B cell (primary cell): ENCODE measurements around the gene ABHD1. TPM values are rescaled to one million over a fixed set of nuclear protein-coding genes. Genes with fewer than 3 reads are reported as not detected.

Source experiments
- ATAC-seq: fragments of 200-7000 bp; cut with Tn5 transposase; one replicate; pipeline ENCODE4 v1.10.0; 2021; ENCODE audit warnings: low read depth, mild to moderate bottlenecking, moderate number of reproducible peaks, moderate library complexity
- CTCF ChIA-PET: fragments of 350-600 bp; sonication (Branson Sonifier 250); formaldehyde crosslinking; loops from one replicate; lab custom pipeline; 2021; ENCODE audit warnings: antibody characterized with exemption, inconsistent platforms; lab: Charles Lee
- POLR2A ChIA-PET: fragments of 350-600 bp; sonication (Branson Sonifier 250); formaldehyde crosslinking; loops from one replicate; lab custom pipeline; 2021; ENCODE audit warnings: antibody characterized with exemption; lab: Charles Lee
- DNase-seq: peaks from one replicate; pipeline ENCODE4 v3.0.0; 2013
- H2AFZ ChIP-seq: 2 replicates; pipeline ENCODE4 v1.6.1; 2012; ENCODE audit warnings: mild to moderate bottlenecking, low read depth, low read length; ENCODE audit not compliant: insufficient read depth, poor library complexity, severe bottlenecking
- H3K27ac ChIP-seq, 2 donors: 1 replicate in 1 of 2; 2 replicates in 1 of 2; pipeline ENCODE4 v1.5.1; 2012 to 2013; ENCODE audit warnings: low read length in 2 of 2, mild to moderate bottlenecking in 2 of 2, moderate library complexity in 1 of 2
- H3K27me3 ChIP-seq, 4 experiments: fragments of 200-600 bp in 1 of 4; sonication (generic) in 1 of 4; replicated peaks in 1 of 4; 1 replicate in 2 of 4; 2 replicates in 2 of 4; pipeline versions ENCODE4 v1.6.1 to v1.7.0; 2013 to 2016; ENCODE audit warnings: low read length in 3 of 4, mild to moderate bottlenecking in 2 of 4, mixed read lengths in 1 of 4, moderate library complexity in 1 of 4; ENCODE audit not compliant: insufficient read depth in 4 of 4, control insufficient read depth in 3 of 4; ENCODE audit errors: control extremely low read depth in 1 of 4
- H3K36me3 ChIP-seq, 2 experiments: replicated peaks in 1 of 2; 1 replicate in 1 of 2; 2 replicates in 1 of 2; pipeline versions ENCODE4 v1.6.1 to v1.7.1; 2013; ENCODE audit warnings: low read length in 1 of 2; ENCODE audit not compliant: insufficient read depth in 2 of 2, control insufficient read depth in 1 of 2; ENCODE audit errors: control extremely low read depth in 1 of 2, extremely low read depth in 1 of 2
- H3K4me1 ChIP-seq, 2 donors: fragments of 200-600 bp in 1 of 2; sonication (generic) in 1 of 2; 1 replicate in 1 of 2; 2 replicates in 1 of 2; pipeline versions ENCODE4 v1.5.1 to v1.6.1; 2013 to 2017; ENCODE audit warnings: low read length in 2 of 2; ENCODE audit not compliant: control insufficient read depth in 2 of 2, insufficient read depth in 2 of 2
- H3K4me2 ChIP-seq: replicated peaks from 2 replicates; pipeline ENCODE3; 2012; ENCODE audit warnings: mild to moderate bottlenecking, low read depth, low read length; ENCODE audit not compliant: poor library complexity, severe bottlenecking
- H3K4me3 ChIP-seq, 5 experiments: fragments of 200-600 bp in 1 of 5; sonication (generic) in 1 of 5; 1 replicate in 3 of 5; 2 replicates in 2 of 5; pipeline versions ENCODE4 v1.5.1 to v1.7.0; 2011 to 2016; ENCODE audit warnings: low read length in 4 of 5, mild to moderate bottlenecking in 4 of 5, low read depth in 2 of 5, control low read depth in 1 of 5, moderate library complexity in 1 of 5; ENCODE audit not compliant: insufficient read depth in 1 of 5; ENCODE audit errors: control extremely low read depth in 1 of 5, extremely low read depth in 1 of 5
- H3K79me2 ChIP-seq: fragments of 200-600 bp; sonication (generic); one replicate; pipeline ENCODE4 v1.6.0; 2016; ENCODE audit warnings: low read length; ENCODE audit not compliant: control insufficient read depth, insufficient read depth
- H3K9ac ChIP-seq: fragments of 200-600 bp; sonication (generic); 2 replicates; pipeline ENCODE4 v1.6.1; 2017; ENCODE audit warnings: mild to moderate bottlenecking, low read length, moderate library complexity
- H3K9me3 ChIP-seq, 3 donors: one replicate each; pipeline versions ENCODE4 v1.6.1 to v1.7.1; 2013; ENCODE audit warnings: low read length in 2 of 3; ENCODE audit not compliant: control insufficient read depth in 2 of 3, insufficient read depth in 1 of 3; ENCODE audit errors: control extremely low read depth in 1 of 3
- H4K20me1 ChIP-seq: 2 replicates; pipeline ENCODE4 v1.6.0; 2012; ENCODE audit warnings: mild to moderate bottlenecking, low read length; ENCODE audit not compliant: insufficient read depth, control insufficient read depth, poor library complexity, severe bottlenecking
- H3K27ac Mint-ChIP-seq: one replicate; pipeline ENCODE4 v1.8.0; 2021; ENCODE audit warnings: mixed read lengths
- H3K27me3 Mint-ChIP-seq: one replicate; pipeline ENCODE4 v1.8.0; 2021; ENCODE audit warnings: mixed read lengths
- H3K4me1 Mint-ChIP-seq: one replicate; pipeline ENCODE4 v1.8.0; 2021; ENCODE audit warnings: mixed read lengths
- H3K4me3 Mint-ChIP-seq: one replicate; pipeline ENCODE4 v1.8.0; 2021; ENCODE audit warnings: mixed read lengths
- H3K9me3 Mint-ChIP-seq: one replicate; pipeline ENCODE4 v1.8.0; 2022; ENCODE audit warnings: mixed read lengths; ENCODE audit not compliant: insufficient read depth
- CTCF ChIP-seq: fragments of 200-600 bp; IDR thresholded peaks from one replicate; pipeline ENCODE4 v1.8.0; 2022; ENCODE audit warnings: antibody characterized with exemption, mild to moderate bottlenecking
- EZH2 ChIP-seq: IDR thresholded peaks from 2 replicates; pipeline ENCODE4 v1.6.1; 2012; ENCODE audit warnings: borderline replicate concordance, low read depth, mild to moderate bottlenecking, moderate library complexity, low read length; ENCODE audit not compliant: insufficient read depth, poor library complexity, severe bottlenecking
- WGBS: methylation state at CpG from one replicate; pipeline ENCODE4 v1.1.5; 2013; ENCODE audit warnings: missing lambda C conversion rate; ENCODE audit not compliant: insufficient coverage; 5-methylcytosine and 5-hydroxymethylcytosine counted together
- intact Hi-C: fragments of 100-400 bp; cut with micrococcal nuclease; formaldehyde crosslinking; loops from one replicate; pipeline ENCODE4 v1.10.0; 2022
- polyA plus RNA-seq: library from polyadenylated mRNA; depleted of rRNA; stranded (reverse); fragments of >200 nt; gene quantifications from 2 replicates; pipeline ENCODE4 v1.2.3, GENCODE V29; 2012
- total RNA-seq, 2 donors: library from RNA; stranded (reverse); fragments of 120-200 nt in 1 of 2; gene quantifications; 1 replicate in 1 of 2; 2 replicates in 1 of 2; pipeline versions ENCODE4 v1.2.3 to v1.2.4, GENCODE V29; 2013 to 2022

The ABHD1 gene
- total and polyA plus RNA-seq, 2 donors (not counting 1 experiment from before 2014, with no cell fraction given) = 1.5 to 2.7 TPM

- Mint-ChIP-seq H3K4me1 (no peaks in the 10 kb centered on the region), H3K9me3 (no peaks in the 10 kb centered on the region), H3K4me3 (no peak overlapping the region), H3K27ac (no peak overlapping the region), H3K27me3 (peaks cover 7% of the 10 kb centered on the region)
- Histone ChIP-seq H3K27me3 (peaks cover 0 to 7% (median 0%) of the 10 kb centered on the region in 4 experiments), H2AFZ (no peak overlapping the region), H3K4me1 (no peaks in the 10 kb centered on the region), H3K4me3 (no peak overlapping the region), H3K9ac (no peak overlapping the region), H3K4me2 (no peak overlapping the region), H3K36me3 (no peaks in the 10 kb centered on the region), H3K79me2 (no peaks in the 10 kb centered on the region), H3K9me3 (no peaks in the 10 kb centered on the region), H3K27ac (no peak overlapping the region), H4K20me1 (no peaks in the 10 kb centered on the region)
- ChIA-PET CTCF (no interaction called here), POLR2A (no interaction called here)
- WGBS = 94% methylated on average over 2 of the region's 2 CpGs
- ATAC-seq (no peak), DNase-seq (no peak)
- intact Hi-C loops = no loop called here
- TF ChIP-seq CTCF (no peak), EZH2 (no peak)
Measured at GRCh38 chr2:27152796-27153464, 29.3 kb downstream of the ABHD1 start.

- TF ChIP-seq CTCF (no peak), EZH2 (no peak)
- no peak overlapping the region for H3K9ac ChIP-seq
- Mint-ChIP-seq H3K27me3 (peaks cover 10% of the 10 kb centered on the region), H3K27ac (no peak overlapping the region), H3K4me1 (no peaks in the 10 kb centered on the region), H3K9me3 (no peaks in the 10 kb centered on the region), H3K4me3 (no peak overlapping the region)
- H3K27ac ChIP-seq = no peak overlapping the region
- H3K36me3 ChIP-seq = no peaks in the 10 kb centered on the region
- H4K20me1 ChIP-seq = no peaks in the 10 kb centered on the region
- intact Hi-C loops = no loop called here
- 85% methylated on average over 6 of the region's 6 CpGs for WGBS
- H3K9me3 ChIP-seq = no peaks in the 10 kb centered on the region
- H3K27me3 ChIP-seq = peaks cover 0 to 7% (median 0%) of the 10 kb centered on the region in 4 experiments
- H3K4me1 ChIP-seq = no peaks in the 10 kb centered on the region
- DNase-seq = no peak
- no peak overlapping the region for H2AFZ ChIP-seq
- no peak overlapping the region for H3K4me2 ChIP-seq
- H3K4me3 ChIP-seq = no peak overlapping the region
- H3K79me2 ChIP-seq = no peaks in the 10 kb centered on the region
- POLR2A ChIA-PET = no interaction called here
- no peak for ATAC-seq
- CTCF ChIA-PET = interaction anchor here (0.5 to 1.0 kb wide), 2 partner anchors 16 to 18 kb away, joined by 3 to 5 read pairs; no protein-coding TSS in a partner anchor
Measured at GRCh38 chr2:27154488-27154887, 30.9 kb downstream of the ABHD1 start.
